ELF-1 (cell line): ENCODE data around the gene RNFT2.

Experiments used
- DNase-seq: peaks from one replicate; pipeline ENCODE4 v3.0.0-alpha.2; 2016; ENCODE audit warnings: low read depth, low spot score

The RNFT2 gene

GRCh38 chr12:116832353-116832752, 94.2 kb downstream of the RNFT2 start:
- DNase-seq = no peak

GRCh38 chr12:116833474-116833873, 95.4 kb downstream of the RNFT2 start:
- no peak for DNase-seq

- no peak for DNase-seq
Observed at GRCh38 chr12:116835484-116835883, 97.4 kb downstream of the RNFT2 start.

GRCh38 chr12:116837097-116837496, 99.0 kb downstream of the RNFT2 start:
- no peak for DNase-seq

- DNase-seq = no peak
Observed at GRCh38 chr12:116838365-116838764, 100.2 kb downstream of the RNFT2 start.

GRCh38 chr12:116839287-116839830, 101.2 kb downstream of the RNFT2 start:
- no peak for DNase-seq

- DNase-seq = no peak
Observed at GRCh38 chr12:116843085-116843484, 105.0 kb downstream of the RNFT2 start.

- DNase-seq = no peak
Observed at GRCh38 chr12:116849216-116849615, 111.1 kb downstream of the RNFT2 start.

- no peak for DNase-seq
Observed at GRCh38 chr12:116852303-116852702, 114.2 kb downstream of the RNFT2 start.

GRCh38 chr12:116853507-116853906, 115.4 kb downstream of the RNFT2 start:
- no peak for DNase-seq

- DNase-seq = peak; percentile 30
Observed at GRCh38 chr12:116855744-116856470, 117.8 kb downstream of the RNFT2 start.

GRCh38 chr12:116856729-116857128, 118.6 kb downstream of the RNFT2 start:
- no peak for DNase-seq

- no peak for DNase-seq
Observed at GRCh38 chr12:116859079-116859478, 121.0 kb downstream of the RNFT2 start.

GRCh38 chr12:116860263-116860662, 122.1 kb downstream of the RNFT2 start:
- no peak for DNase-seq

GRCh38 chr12:116861320-116861719, 123.2 kb downstream of the RNFT2 start:
- peak; percentile 37 for DNase-seq

- DNase-seq = no peak
Observed at GRCh38 chr12:116862167-116862566, 124.1 kb downstream of the RNFT2 start.

- peak; percentile 81 for DNase-seq
Observed at GRCh38 chr12:116863275-116863767, 125.2 kb downstream of the RNFT2 start.

GRCh38 chr12:116864371-116865160, 126.5 kb downstream of the RNFT2 start:
- DNase-seq = no peak

- DNase-seq = no peak
Observed at GRCh38 chr12:116867523-116867922, 129.4 kb downstream of the RNFT2 start.

GRCh38 chr12:116870306-116870705, 132.2 kb downstream of the RNFT2 start:
- no peak for DNase-seq

- no peak for DNase-seq
Observed at GRCh38 chr12:116874324-116874995, 136.3 kb downstream of the RNFT2 start.
